Transverse colon (tissue), 4 donors: Measurements from ENCODE around the gene GAGE1. TPM values are rescaled to one million over a fixed set of nuclear protein-coding genes. Genes with fewer than 3 reads are reported as not detected.

ENCODE experiments used
- DNase-seq: peaks from one replicate; pipeline ENCODE4 v3.0.0-alpha.2; 2019
- H3K27ac ChIP-seq, 4 donors: fragments of 200-600 bp; sonication (generic); 2 replicates each; pipeline ENCODE4 v1.5.1; 2016 to 2018; ENCODE audit warnings: inconsistent platforms in 4 of 4
- H3K27me3 ChIP-seq: fragments of 200-600 bp; sonication (generic); 2 replicates; pipeline ENCODE4 v1.5.1; 2017; ENCODE audit warnings: inconsistent platforms
- H3K36me3 ChIP-seq, 4 donors: fragments of 200-600 bp; sonication (generic); 2 replicates each; pipeline ENCODE4 v1.5.1; 2017 to 2019; ENCODE audit warnings: inconsistent platforms in 4 of 4
- H3K4me1 ChIP-seq, 4 donors: fragments of 200-600 bp; sonication (generic); 2 replicates each; pipeline ENCODE4 v1.5.1; 2017 to 2020; ENCODE audit warnings: inconsistent platforms in 4 of 4
- H3K4me3 ChIP-seq, 4 donors: fragments of 200-600 bp; sonication (generic); 1 replicate in 1 of 4; 2 replicates in 3 of 4; pipeline versions ENCODE4 v1.5.1 to v1.6.1; 2017 to 2019; ENCODE audit warnings: inconsistent platforms in 4 of 4
- H3K9me3 ChIP-seq, 2 donors: fragments of 200-600 bp; sonication (generic); 2 replicates each; pipeline ENCODE4 v1.5.1; 2017 to 2019; ENCODE audit warnings: inconsistent platforms in 2 of 2
- EP300 ChIP-seq: sonication (generic); formaldehyde crosslinking; IDR thresholded peaks from one replicate; pipeline ENCODE4 v1.6.1; 2017; ENCODE audit warnings: antibody characterized with exemption, low read depth
- POLR2A ChIP-seq: fragments of 450-650 bp; IDR thresholded peaks from one replicate; pipeline ENCODE4 v1.6.1; 2016; ENCODE audit warnings: antibody characterized with exemption, mild to moderate bottlenecking, moderate library complexity
- POLR2AphosphoS5 ChIP-seq, 3 donors: sonication (generic); formaldehyde crosslinking; IDR thresholded peaks; one replicate each; pipeline ENCODE4 v1.6.1; 2016; ENCODE audit warnings: antibody characterized with exemption in 3 of 3
- WGBS, 2 donors: methylation state at CpG; one replicate each; pipeline ENCODE4 v1.1.5; 2018; ENCODE audit warnings: low coverage in 1 of 2; 5-methylcytosine and 5-hydroxymethylcytosine counted together
- in situ Hi-C, 4 donors: fragments of 200-750 bp; cut with MboI; loops; one replicate each; pipeline versions ENCODE4 v1.15.0 to v1.15.1; 2017; ENCODE audit warnings: low sequenced_read_pairs in 3 of 4, low pct_ligation_motif_present in 1 of 4, low pct_unique_long_range_greater_than_20kb in 1 of 4
- intact Hi-C: fragments of 100-400 bp; cut with DNase I; formaldehyde crosslinking; loops from one replicate; pipeline ENCODE4 v1.15.1; 2023; ENCODE audit warnings: low total_unique reads
- total RNA-seq, 4 donors: library from RNA; depleted of rRNA; stranded (reverse); fragments of >200 nt; gene quantifications; one replicate each; pipeline ENCODE4 v1.1.0, GENCODE V29; 2016
- TF ChIP-seq, protein P1 (sequence below), 5 experiments: fragments of 200-600 bp in 3 of 5; fragments of 450-650 bp in 2 of 5; sonication (generic) in 3 of 5; IDR thresholded peaks; 1 replicate in 2 of 5; 2 replicates in 3 of 5; pipeline ENCODE4 v1.5.1; 2016 to 2017; ENCODE audit warnings: antibody characterized with exemption in 5 of 5, inconsistent platforms in 3 of 5, mild to moderate bottlenecking in 2 of 5, moderate library complexity in 1 of 5

GAGE1 gene
- total RNA-seq, 4 donors from 2014 or later: not detected

DNA sequence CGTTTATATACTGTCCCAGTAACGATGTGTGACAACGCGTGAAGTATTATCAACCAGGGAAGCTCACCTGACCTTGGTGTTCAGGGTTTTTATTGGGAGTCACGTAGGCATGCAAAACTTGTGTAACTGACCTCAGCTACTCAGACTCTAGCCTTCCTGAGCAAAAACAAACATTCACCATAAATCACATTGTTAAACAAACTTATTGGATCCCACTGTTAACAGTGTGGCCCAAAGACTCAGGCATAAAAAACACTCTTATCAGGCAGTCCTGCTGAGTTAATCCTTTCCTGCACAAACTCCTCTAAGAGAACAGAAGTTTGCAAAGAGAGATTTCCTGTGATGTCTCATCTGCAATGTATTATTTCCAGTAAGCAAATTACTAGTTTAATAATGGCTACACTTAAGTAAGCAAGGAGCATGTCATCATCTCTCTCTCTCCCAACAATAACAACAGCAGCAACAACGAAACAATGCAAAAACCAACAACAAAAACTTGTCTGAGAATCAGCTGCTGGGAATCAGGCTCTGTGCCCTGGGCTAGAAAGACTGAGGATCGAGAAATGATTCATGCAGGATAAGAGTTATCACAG lies 12.0 kb downstream of the GAGE1 start:
- no peak overlapping the region for H3K4me3 ChIP-seq
- WGBS, 2 donors: 36% methylated on average over 7 of the region's 7 CpGs; no CpG with 5 or more reads in 1 of the 2 donors
- in situ Hi-C loops (no loop called here), intact Hi-C loops (no loop called here)
- H3K4me1 ChIP-seq: no peaks in the 10 kb centered on the region
- no peaks in the 10 kb centered on the region for H3K9me3 ChIP-seq
- no peak overlapping the region for H3K27ac ChIP-seq
- H3K27me3 ChIP-seq: no peaks in the 10 kb centered on the region
- no peak for DNase-seq
- H3K36me3 ChIP-seq: no peaks in the 10 kb centered on the region
- TF ChIP-seq, protein P1, sequence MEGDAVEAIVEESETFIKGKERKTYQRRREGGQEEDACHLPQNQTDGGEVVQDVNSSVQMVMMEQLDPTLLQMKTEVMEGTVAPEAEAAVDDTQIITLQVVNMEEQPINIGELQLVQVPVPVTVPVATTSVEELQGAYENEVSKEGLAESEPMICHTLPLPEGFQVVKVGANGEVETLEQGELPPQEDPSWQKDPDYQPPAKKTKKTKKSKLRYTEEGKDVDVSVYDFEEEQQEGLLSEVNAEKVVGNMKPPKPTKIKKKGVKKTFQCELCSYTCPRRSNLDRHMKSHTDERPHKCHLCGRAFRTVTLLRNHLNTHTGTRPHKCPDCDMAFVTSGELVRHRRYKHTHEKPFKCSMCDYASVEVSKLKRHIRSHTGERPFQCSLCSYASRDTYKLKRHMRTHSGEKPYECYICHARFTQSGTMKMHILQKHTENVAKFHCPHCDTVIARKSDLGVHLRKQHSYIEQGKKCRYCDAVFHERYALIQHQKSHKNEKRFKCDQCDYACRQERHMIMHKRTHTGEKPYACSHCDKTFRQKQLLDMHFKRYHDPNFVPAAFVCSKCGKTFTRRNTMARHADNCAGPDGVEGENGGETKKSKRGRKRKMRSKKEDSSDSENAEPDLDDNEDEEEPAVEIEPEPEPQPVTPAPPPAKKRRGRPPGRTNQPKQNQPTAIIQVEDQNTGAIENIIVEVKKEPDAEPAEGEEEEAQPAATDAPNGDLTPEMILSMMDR (IDR thresholded peaks at IDR 0.05): no peak
- TF ChIP-seq POLR2A: no peak
- no peak for TF ChIP-seq EP300
- no peak for TF ChIP-seq POLR2AphosphoS5 (IDR thresholded peaks at IDR 0.05)

DNA sequence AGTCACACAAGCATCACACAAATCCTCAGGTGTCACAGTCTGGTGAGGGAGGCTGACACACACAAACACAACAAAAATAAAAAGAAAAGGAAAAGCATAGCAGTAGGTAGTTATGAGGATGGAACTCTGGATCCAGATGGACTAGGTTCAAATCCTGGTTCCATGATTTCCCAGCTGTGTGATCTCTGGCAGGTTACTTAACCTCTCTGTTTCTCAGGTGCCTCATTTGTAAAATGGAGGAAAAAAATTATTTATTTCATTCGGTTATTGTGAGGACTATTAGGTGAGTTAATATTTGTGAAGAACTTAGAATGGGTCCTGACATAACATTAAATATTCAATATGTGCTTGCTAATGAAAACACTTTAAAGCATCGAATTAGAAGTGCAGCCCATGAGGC lies 19.8 kb downstream of the GAGE1 start:
- no peaks in the 10 kb centered on the region for H3K27me3 ChIP-seq
- TF ChIP-seq, protein P1 (IDR thresholded peaks at IDR 0.05): no peak
- no peak for TF ChIP-seq POLR2A
- TF ChIP-seq POLR2AphosphoS5 (IDR thresholded peaks at IDR 0.05): no peak
- no peak for TF ChIP-seq EP300
- DNase-seq: no peak
- intact Hi-C loops: no loop called here
- H3K36me3 ChIP-seq: no peaks in the 10 kb centered on the region
- in situ Hi-C loops: no loop called here
- H3K9me3 ChIP-seq: no peaks in the 10 kb centered on the region
- H3K4me1 ChIP-seq: no peaks in the 10 kb centered on the region
- WGBS, 2 donors: 83 to 90% methylated on average over 1 to 2 of the region's 2 CpGs
- H3K4me3 ChIP-seq: no peak overlapping the region
- H3K27ac ChIP-seq: no peak overlapping the region

DNA sequence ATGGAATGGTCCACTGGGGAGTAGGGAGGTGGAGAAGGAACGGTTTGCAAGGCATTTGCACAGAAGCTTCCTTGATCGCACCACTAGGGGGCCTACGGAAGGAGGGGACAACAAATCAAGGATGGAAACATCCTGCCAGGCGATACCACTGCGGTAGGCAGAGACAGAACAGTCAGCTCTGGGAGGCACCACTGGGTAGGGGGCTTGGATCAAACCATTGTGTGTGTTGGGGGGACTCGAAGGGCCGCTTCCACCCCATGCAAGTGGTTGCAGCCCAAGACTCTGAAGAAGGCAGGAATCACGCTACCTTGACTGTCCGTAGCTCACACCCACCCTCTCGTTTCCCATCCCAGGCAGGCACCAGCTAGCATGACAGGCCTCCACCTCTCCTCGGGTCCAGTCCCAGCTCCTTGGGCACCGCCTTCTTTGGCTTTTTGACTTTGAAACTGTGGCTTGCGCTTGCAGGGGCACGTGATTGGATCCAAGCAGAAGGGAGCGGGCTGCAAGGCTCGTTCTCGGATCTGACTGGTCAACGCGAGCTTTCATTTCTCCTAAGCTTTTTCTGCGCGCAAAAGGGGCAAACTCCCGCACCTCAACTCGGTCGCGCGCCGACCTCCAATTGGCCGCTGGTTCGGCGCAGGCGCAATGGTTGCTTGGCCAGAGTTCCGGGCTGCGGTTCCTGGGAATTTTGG lies 28.4 kb downstream of the GAGE1 start:
- H3K36me3 ChIP-seq: no peaks in the 10 kb centered on the region
- no peak overlapping the region for H3K4me3 ChIP-seq
- TF ChIP-seq, protein P1 (IDR thresholded peaks at IDR 0.05): no peak
- TF ChIP-seq POLR2A (no peak), POLR2AphosphoS5 (IDR thresholded peaks at IDR 0.05) (no peak), EP300 (no peak)
- no peak for DNase-seq
- 90% methylated on average over 33 of the region's 33 CpGs; no CpG with 5 or more reads in 1 of the 2 donors for WGBS, 2 donors
- no peaks in the 10 kb centered on the region for H3K27me3 ChIP-seq
- no peak overlapping the region for H3K27ac ChIP-seq
- intact Hi-C loops: no loop called here
- no peaks in the 10 kb centered on the region for H3K9me3 ChIP-seq
- no peaks in the 10 kb centered on the region for H3K4me1 ChIP-seq
- in situ Hi-C loops: no loop called here

DNA sequence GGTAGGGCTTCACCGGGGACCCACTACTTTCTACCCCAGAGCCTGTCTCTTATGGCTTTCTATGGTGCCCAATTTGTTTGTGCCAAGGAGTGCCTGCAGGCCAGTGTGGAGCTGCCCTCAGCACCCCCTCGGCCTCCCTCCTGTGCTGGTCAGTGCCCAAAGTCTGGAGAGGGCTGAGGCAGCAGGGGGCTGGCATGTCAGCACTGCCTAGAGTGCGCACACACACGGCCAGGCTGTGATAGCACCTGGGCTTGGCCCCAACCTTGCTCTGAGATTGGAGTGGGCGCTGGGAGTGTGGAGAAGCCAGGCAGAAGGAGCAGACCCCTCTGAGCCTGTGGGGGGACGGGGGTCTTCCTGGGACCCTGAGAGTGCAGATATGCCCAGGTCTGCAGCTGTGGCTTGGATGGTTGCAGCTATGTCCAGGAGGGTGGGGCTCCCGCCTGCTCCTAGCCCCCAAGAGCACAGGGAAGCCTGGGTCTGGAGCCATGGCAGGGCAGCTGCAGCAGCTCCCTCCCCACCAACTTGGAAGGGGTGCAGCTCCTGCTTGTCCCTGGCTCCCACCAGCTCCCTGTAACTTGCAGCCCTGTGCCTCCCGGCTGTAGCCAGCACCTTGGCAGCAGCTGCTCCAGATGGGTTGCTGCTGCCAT lies 46.3 kb downstream of the GAGE1 start:
- H3K4me3 ChIP-seq: no peak overlapping the region
- no peak overlapping the region for H3K27ac ChIP-seq
- H3K4me1 ChIP-seq: no peaks in the 10 kb centered on the region
- intact Hi-C loops (no loop called here), in situ Hi-C loops (no loop called here)
- 65% methylated on average over 6 of the region's 8 CpGs; no CpG with 5 or more reads in 1 of the 2 donors for WGBS, 2 donors
- no peaks in the 10 kb centered on the region for H3K9me3 ChIP-seq
- TF ChIP-seq EP300 (no peak), POLR2AphosphoS5 (IDR thresholded peaks at IDR 0.05) (no peak), POLR2A (no peak)
- TF ChIP-seq, protein P1 (IDR thresholded peaks at IDR 0.05): no peak
- no peak for DNase-seq
- H3K27me3 ChIP-seq: no peaks in the 10 kb centered on the region
- no peaks in the 10 kb centered on the region for H3K36me3 ChIP-seq
